Astrocyte of the spinal cord (primary cell): ENCODE data around the gene KAZN.

Experiments used
- DNase-seq: peaks from one replicate; pipeline ENCODE4 v3.0.0; 2011; ENCODE audit warnings: low read depth, low spot score
- H3K4me3 ChIP-seq: 2 replicates; pipeline ENCODE4 v1.5.1; 2011; ENCODE audit warnings: low read depth, mild to moderate bottlenecking, low read length, moderate library complexity
- in situ Hi-C: cut with HindIII; loops from 2 replicates; pipeline ENCODE4 v1.10.0; 2017; ENCODE audit warnings: low sequenced_read_pairs
- TF ChIP-seq, protein P1 (sequence below): IDR thresholded peaks from 2 replicates; pipeline ENCODE4 v1.5.1; 2012; ENCODE audit warnings: low read depth, mild to moderate bottlenecking, low read length, inconsistent platforms

KAZN gene

DNA sequence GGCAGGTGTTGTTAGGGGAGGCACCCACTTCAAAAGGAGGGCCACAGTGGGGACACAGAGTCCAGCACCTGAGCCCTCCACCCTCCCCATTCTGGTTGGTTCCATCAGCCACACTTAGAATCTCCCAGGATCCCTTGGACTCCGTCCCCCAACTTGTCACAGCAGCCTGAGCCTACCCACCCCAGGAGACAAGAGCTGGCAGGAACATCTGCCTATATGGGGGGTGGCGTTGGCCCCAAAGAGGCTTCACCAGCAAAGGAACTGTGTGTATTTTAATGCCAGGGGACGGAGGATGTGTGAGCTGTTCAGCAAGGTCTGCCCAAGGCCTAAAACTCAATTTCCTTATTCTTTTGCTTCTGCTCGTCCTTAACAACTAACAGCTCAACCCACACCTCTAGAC lies 468.7 kb downstream of the KAZN start:
- no peak overlapping the region for H3K4me3 ChIP-seq
- in situ Hi-C loops: no loop called here
- DNase-seq: no peak
- TF ChIP-seq, protein P1, sequence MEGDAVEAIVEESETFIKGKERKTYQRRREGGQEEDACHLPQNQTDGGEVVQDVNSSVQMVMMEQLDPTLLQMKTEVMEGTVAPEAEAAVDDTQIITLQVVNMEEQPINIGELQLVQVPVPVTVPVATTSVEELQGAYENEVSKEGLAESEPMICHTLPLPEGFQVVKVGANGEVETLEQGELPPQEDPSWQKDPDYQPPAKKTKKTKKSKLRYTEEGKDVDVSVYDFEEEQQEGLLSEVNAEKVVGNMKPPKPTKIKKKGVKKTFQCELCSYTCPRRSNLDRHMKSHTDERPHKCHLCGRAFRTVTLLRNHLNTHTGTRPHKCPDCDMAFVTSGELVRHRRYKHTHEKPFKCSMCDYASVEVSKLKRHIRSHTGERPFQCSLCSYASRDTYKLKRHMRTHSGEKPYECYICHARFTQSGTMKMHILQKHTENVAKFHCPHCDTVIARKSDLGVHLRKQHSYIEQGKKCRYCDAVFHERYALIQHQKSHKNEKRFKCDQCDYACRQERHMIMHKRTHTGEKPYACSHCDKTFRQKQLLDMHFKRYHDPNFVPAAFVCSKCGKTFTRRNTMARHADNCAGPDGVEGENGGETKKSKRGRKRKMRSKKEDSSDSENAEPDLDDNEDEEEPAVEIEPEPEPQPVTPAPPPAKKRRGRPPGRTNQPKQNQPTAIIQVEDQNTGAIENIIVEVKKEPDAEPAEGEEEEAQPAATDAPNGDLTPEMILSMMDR: no peak

DNA sequence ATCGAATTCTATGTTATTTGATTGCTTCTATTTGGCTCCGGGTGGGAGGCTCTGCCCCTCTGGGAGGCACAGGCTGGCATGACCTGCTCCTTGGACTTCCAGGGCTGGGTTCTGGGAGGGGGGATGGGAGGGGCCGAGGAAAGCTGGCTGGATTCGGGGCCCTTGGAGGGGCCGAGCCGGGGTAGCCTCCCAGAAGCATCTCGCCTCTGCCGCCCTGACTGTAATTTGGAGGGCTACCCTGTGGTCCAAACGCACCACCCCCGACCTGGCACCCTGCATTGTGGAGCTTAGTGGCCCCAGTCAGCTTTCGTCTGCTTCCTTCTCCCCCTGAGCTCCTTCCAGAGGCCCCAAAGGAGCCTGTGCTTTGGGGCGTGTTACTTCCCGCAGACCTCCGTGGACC lies 469.7 kb downstream of the KAZN start:
- TF ChIP-seq, protein P1: no peak
- in situ Hi-C loops: no loop called here
- H3K4me3 ChIP-seq: no peak overlapping the region
- no peak for DNase-seq

DNA sequence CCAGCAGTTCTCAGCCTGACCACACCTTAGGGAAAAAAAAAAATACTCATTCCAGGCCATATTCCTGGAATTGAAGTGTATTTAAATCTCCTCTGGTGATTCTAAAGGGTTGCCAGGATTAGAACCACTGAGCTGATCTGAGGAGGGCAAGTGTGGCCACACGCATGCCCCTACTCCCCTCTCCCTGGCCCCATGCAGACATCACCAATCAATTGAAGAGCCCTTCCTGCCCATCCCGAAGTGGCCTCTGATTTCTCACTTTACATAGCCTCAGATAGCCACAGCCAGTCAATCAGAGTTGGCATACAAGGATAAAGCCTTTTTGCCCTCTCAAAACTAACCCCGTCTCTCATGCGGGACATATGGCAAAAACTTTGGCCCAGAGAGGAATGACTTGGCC lies 470.5 kb downstream of the KAZN start:
- TF ChIP-seq, protein P1: no peak
- no peak for DNase-seq
- in situ Hi-C loops: no loop called here
- H3K4me3 ChIP-seq: no peak overlapping the region

DNA sequence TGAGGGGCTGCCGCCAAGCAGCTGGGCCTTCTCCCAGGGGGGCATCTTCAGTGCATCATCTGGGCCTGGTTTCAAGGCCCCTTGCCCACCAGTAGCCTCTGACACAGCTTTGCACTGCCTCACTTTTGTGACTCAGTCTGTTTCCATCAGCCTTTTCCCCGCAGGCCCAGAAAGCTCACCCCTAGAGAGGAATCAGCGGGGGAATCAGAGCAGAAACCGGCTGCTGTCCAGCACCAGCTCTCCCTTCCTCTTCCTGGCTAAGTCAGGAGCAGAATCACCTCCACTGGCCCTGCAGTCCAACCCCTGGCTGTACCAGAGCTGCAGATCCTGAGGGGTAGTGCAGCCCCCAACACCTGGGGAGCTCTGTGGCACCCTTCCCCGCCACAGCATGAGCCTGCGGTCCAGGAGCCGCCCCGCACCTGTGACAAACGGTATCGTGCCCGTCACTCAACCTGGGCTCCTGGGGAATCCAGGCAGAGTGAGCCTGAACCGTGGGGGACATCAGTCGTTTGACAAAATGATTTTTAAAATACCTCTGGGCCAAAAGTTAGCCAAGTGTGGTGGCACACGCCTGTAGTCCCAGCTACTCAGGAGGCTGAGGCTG lies 471.8 kb downstream of the KAZN start:
- in situ Hi-C loops: no loop called here
- TF ChIP-seq, protein P1: no peak
- no peak for DNase-seq
- no peak overlapping the region for H3K4me3 ChIP-seq

DNA sequence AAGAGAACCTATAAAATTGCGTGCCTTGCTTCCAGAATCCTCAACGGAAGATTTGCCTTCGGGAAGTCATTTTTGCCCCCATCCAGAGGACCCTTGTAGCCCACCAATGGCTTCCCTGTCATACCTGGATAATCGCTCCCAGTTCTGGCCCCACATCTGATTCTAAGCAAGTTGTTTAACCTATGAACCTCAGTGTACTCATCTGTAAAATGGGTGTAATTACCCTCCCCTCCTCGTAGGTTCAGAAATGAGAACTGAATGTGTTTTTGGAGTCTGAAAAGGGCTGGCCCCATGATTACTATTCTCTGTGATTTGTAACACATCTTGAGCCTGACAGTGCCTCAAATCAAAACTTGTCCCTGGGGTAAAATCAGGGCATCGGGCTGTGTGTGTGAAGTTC lies 473.5 kb downstream of the KAZN start:
- H3K4me3 ChIP-seq: no peak overlapping the region
- no peak for DNase-seq
- TF ChIP-seq, protein P1: no peak
- in situ Hi-C loops: no loop called here

DNA sequence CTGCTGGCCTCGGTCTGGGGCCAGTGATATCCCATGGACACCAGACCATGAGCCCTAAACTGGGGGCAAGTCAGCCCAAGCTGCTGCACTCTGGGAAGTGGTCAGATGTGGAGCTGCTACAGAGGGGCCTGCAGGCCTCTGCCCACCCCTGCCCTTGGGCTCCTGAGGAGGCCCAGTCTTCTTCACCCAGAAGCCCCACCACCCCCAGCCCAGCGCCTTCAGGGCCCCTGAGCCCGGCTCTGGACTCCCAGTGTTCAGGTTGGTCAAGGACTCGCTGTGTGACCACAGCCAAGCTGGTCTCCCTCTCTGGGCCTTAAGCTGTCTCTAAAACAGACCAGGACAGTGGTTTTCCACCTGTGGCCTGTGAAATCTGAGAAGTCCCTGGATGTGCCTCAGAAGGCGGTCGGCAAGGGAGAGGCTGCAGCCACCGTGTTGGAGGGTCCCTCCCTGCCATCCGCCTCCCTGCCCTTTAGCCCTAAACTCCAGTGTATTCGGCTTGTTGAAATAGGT lies 475.4 kb downstream of the KAZN start:
- no peak for DNase-seq
- TF ChIP-seq, protein P1: no peak
- H3K4me3 ChIP-seq: no peak overlapping the region
- in situ Hi-C loops: no loop called here
